Heart left ventricle (tissue), 13 donors: Measurements from ENCODE around the gene OSBPL9.

Experiments used
- POLR2A ChIP-seq, 2 donors: fragments of 450-650 bp; IDR thresholded peaks; one replicate each; pipeline ENCODE4 v1.6.1; 2017; ENCODE audit warnings: antibody characterized with exemption in 2 of 2, mild to moderate bottlenecking in 2 of 2, moderate library complexity in 2 of 2
- TF ChIP-seq, protein P1 (sequence below), 12 donors: fragments of 200-600 bp; sonication (generic) in 4 of 12; IDR thresholded peaks; one replicate each; pipeline versions ENCODE4 v1.5.0 to v1.8.0; 2018 to 2022; ENCODE audit warnings: antibody characterized with exemption in 12 of 12, mild to moderate bottlenecking in 5 of 12
- donor health status: ischemic (EF 13 %, LVEDD 7.1; RV severe dilation, severe dysfunction).
- donor health status: DM: no; HTN: yes; CAD: no.
- donor health status: DM: no; HTN: no; CAD: no.
- donor health status: ischemic (EF 25% LVEDD 6.9; RV normal size, moderate dysfunction).
- donor health status: ischemic (EF 25% LVEDD 5.7; RV mildly dilated, moderate dysfunction).
- donor health status: ischemic (EF 35%, LVEDD 5.7; RV mildly dilated, moderate dysfunction).
- donor health status: nonischemic (EF 11% LVEDD 7.7; RV severe dilation, severe dysfunction).
- donor health status: DM: yes; HTN: yes; CAD: no.
- donor health status: PGD.
- donor health status: ischemic (EF 29% LVEDD 5.4; RV normal size, mild dysfunction).
- donor health status: nonischemic (EF 23%, LVEDD 6.1; RV moderate dilation, normal function).

GRCh38 chr1:51697166-51697565 lies 80.3 kb downstream of the OSBPL9 start:
- TF ChIP-seq, protein P1, sequence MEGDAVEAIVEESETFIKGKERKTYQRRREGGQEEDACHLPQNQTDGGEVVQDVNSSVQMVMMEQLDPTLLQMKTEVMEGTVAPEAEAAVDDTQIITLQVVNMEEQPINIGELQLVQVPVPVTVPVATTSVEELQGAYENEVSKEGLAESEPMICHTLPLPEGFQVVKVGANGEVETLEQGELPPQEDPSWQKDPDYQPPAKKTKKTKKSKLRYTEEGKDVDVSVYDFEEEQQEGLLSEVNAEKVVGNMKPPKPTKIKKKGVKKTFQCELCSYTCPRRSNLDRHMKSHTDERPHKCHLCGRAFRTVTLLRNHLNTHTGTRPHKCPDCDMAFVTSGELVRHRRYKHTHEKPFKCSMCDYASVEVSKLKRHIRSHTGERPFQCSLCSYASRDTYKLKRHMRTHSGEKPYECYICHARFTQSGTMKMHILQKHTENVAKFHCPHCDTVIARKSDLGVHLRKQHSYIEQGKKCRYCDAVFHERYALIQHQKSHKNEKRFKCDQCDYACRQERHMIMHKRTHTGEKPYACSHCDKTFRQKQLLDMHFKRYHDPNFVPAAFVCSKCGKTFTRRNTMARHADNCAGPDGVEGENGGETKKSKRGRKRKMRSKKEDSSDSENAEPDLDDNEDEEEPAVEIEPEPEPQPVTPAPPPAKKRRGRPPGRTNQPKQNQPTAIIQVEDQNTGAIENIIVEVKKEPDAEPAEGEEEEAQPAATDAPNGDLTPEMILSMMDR (IDR thresholded peaks at IDR 0.05) = no peak
- no peak for TF ChIP-seq POLR2A (IDR thresholded peaks at IDR 0.05)
